ENCODE measurements around the gene PLEKHJ1.
A peak's percentile ranks its signal among the peaks of the same experiment; 100 is the strongest.

DNA sequence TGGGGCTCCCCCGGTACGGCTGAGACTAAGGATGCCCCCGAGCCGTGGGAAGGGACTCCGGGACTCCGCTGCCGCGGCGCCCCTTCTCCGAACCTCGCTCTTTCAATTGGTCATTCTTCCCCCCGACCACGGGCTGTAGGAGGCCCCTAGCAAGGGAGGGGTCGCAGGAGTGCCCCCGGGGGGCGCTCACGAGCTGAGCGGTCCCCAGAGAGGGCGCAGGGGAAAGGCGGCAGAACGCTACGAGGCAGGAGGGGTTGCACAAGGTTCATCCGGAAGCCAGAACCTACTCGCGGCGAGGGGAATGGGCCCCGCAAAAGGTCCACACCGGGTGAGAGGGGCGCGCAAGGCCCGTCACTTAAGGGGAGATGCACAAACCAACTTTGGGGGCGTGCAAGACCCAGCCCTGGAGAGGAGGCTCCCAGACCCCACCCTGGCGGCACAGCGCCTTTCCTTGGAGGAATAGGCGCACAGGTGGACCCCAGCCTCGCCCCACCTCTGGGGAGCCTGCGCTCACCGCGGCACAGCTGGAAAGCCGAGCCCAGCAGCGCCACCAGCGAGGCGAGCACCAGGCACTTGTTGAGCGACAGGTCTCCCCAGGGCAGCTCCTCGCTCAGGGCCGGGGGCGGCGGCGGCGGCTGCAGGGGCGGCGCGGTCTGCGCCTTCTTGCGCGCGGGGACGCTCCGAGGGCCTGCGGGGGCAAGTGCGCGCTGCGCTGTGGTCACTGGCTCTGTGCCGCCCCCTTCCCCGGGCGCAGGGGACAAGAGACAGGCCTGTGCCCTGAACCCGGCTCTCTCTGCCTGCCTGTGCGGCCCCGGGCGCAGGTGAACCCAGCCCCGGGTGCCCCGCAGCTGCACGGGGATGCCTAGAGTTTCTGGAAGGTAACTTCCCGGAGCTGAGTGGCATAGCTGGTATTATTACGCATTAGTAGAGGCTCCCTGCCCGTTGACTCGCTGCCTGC lies 17.3 kb upstream of the PLEKHJ1 start:
- TF ChIP-seq, protein P1, sequence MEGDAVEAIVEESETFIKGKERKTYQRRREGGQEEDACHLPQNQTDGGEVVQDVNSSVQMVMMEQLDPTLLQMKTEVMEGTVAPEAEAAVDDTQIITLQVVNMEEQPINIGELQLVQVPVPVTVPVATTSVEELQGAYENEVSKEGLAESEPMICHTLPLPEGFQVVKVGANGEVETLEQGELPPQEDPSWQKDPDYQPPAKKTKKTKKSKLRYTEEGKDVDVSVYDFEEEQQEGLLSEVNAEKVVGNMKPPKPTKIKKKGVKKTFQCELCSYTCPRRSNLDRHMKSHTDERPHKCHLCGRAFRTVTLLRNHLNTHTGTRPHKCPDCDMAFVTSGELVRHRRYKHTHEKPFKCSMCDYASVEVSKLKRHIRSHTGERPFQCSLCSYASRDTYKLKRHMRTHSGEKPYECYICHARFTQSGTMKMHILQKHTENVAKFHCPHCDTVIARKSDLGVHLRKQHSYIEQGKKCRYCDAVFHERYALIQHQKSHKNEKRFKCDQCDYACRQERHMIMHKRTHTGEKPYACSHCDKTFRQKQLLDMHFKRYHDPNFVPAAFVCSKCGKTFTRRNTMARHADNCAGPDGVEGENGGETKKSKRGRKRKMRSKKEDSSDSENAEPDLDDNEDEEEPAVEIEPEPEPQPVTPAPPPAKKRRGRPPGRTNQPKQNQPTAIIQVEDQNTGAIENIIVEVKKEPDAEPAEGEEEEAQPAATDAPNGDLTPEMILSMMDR (conservative IDR thresholded peaks at IDR 0.05; ENCODE audit: low read depth, low read length), result 0 out of 2 replicates have a peak, but pooled peaks have one; percentile 25
- TF ChIP-seq EZH2 (IDR thresholded peaks at IDR 0.05; ENCODE audit: low read length, unreplicated experiment), result no peak
- TF ChIP-seq EZH2phosphoT487 (IDR thresholded peaks at IDR 0.05; ENCODE audit: borderline replicate concordance, low read length), result no peak
